ENCODE measurements around the gene CDH11.

DNA sequence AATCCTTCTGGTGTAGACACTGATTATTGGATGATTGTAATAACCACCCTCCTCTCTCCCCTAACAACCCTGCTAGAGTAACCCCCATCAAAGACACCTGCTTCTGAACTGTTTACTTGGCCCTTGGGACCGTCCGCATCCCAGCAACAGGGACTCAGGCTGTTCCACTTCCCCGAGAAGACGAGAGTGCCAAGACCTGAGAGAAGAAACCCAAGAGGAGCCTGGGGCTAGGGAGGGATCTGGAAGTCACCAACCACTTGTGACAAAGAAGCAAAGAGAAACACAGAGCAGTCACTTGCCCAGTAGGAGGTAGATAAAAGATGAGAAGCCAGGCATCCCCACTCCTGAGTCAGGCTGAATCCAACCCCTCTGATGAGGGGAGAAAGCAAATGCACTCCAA lies 84.3 kb downstream of the CDH11 start:
- TF ChIP-seq, protein P1, sequence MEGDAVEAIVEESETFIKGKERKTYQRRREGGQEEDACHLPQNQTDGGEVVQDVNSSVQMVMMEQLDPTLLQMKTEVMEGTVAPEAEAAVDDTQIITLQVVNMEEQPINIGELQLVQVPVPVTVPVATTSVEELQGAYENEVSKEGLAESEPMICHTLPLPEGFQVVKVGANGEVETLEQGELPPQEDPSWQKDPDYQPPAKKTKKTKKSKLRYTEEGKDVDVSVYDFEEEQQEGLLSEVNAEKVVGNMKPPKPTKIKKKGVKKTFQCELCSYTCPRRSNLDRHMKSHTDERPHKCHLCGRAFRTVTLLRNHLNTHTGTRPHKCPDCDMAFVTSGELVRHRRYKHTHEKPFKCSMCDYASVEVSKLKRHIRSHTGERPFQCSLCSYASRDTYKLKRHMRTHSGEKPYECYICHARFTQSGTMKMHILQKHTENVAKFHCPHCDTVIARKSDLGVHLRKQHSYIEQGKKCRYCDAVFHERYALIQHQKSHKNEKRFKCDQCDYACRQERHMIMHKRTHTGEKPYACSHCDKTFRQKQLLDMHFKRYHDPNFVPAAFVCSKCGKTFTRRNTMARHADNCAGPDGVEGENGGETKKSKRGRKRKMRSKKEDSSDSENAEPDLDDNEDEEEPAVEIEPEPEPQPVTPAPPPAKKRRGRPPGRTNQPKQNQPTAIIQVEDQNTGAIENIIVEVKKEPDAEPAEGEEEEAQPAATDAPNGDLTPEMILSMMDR (IDR thresholded peaks at IDR 0.05; ENCODE audit: low read depth, low read length, poor library complexity, severe bottlenecking), result no peak
- no peak for TF ChIP-seq EZH2phosphoT487 (IDR thresholded peaks at IDR 0.05; ENCODE audit: borderline replicate concordance, low read length)

Data from DOHH2 (cell line).